Neural crest cell (in vitro differentiated cells): ENCODE data around the gene PIK3R1. TPM values are rescaled to one million over a fixed set of nuclear protein-coding genes. Genes with fewer than 3 reads are reported as not detected.

Experiments
- DNase-seq: peaks from one replicate; pipeline ENCODE4 v3.0.0; 2021; ENCODE audit warnings: low read depth, mixed read lengths, low spot score
- H3K27ac Mint-ChIP-seq: one replicate; pipeline ENCODE4 v1.8.0; 2021; ENCODE audit warnings: mild to moderate bottlenecking, mixed read lengths; ENCODE audit not compliant: unreplicated experiment
- H3K27me3 Mint-ChIP-seq: 2 replicates; pipeline ENCODE4 v1.8.0; 2021; ENCODE audit warnings: low read depth, mild to moderate bottlenecking, mixed read lengths
- H3K36me3 Mint-ChIP-seq: 2 replicates; pipeline ENCODE4 v1.8.0; 2021; ENCODE audit warnings: low read depth, mild to moderate bottlenecking, mixed read lengths
- H3K4me1 Mint-ChIP-seq: 2 replicates; pipeline ENCODE4 v1.8.0; 2021; ENCODE audit warnings: mixed read lengths
- H3K4me3 Mint-ChIP-seq: one replicate; pipeline ENCODE4 v1.8.0; 2021; ENCODE audit warnings: mild to moderate bottlenecking, mixed read lengths
- H3K9me3 Mint-ChIP-seq: 2 replicates; pipeline ENCODE4 v1.8.0; 2021; ENCODE audit warnings: mixed read lengths
- CTCF ChIP-seq: fragments of 200-600 bp; sonication (generic); conservative IDR thresholded peaks from 2 replicates; pipeline ENCODE4 v1.5.0; 2021; ENCODE audit warnings: antibody characterized with exemption, mild to moderate bottlenecking
- total RNA-seq: library from RNA; stranded (reverse); gene quantifications from 2 replicates; pipeline ENCODE4 v1.2.1, GENCODE V29; 2021

PIK3R1 gene
- total RNA-seq, 1 donor from 2014 or later: 59.9 TPM

- H3K4me1 Mint-ChIP-seq: peaks cover 26% of the 10 kb centered on the region
- no peaks in the 10 kb centered on the region for H3K27me3 Mint-ChIP-seq
- no peak overlapping the region for H3K27ac Mint-ChIP-seq
- peaks cover 49% of the 10 kb centered on the region for H3K36me3 Mint-ChIP-seq
- TF ChIP-seq CTCF: no peak
- H3K4me3 Mint-ChIP-seq: peak overlapping the region; percentile 68
- no peaks in the 10 kb centered on the region for H3K9me3 Mint-ChIP-seq
- no peak for DNase-seq
These were observed 81.3 kb downstream of the PIK3R1 start for GRCh38 chr5:68296895-68297294.

- no peaks in the 10 kb centered on the region for H3K27me3 Mint-ChIP-seq
- H3K27ac Mint-ChIP-seq: peak overlapping the region; percentile 5
- TF ChIP-seq CTCF: no peak
- peaks cover 20% of the 10 kb centered on the region for H3K4me1 Mint-ChIP-seq
- peak overlapping the region; percentile 68 for H3K4me3 Mint-ChIP-seq
- no peaks in the 10 kb centered on the region for H3K9me3 Mint-ChIP-seq
- no peak for DNase-seq
- H3K36me3 Mint-ChIP-seq: peaks cover 48% of the 10 kb centered on the region
These were observed 82.1 kb downstream of the PIK3R1 start for GRCh38 chr5:68297656-68298055.

- Mint-ChIP-seq H3K27ac (no peak overlapping the region), H3K27me3 (no peaks in the 10 kb centered on the region), H3K4me1 (peaks cover 20% of the 10 kb centered on the region), H3K9me3 (no peaks in the 10 kb centered on the region), H3K4me3 (no peak overlapping the region), H3K36me3 (peaks cover 50% of the 10 kb centered on the region)
- no peak for TF ChIP-seq CTCF
- no peak for DNase-seq
These were observed 82.9 kb downstream of the PIK3R1 start for GRCh38 chr5:68298479-68298878.

GRCh38 chr5:68299105-68299504, 83.5 kb downstream of the PIK3R1 start:
- no peak for TF ChIP-seq CTCF
- H3K4me3 Mint-ChIP-seq: no peak overlapping the region
- DNase-seq: no peak
- H3K27me3 Mint-ChIP-seq: no peaks in the 10 kb centered on the region
- no peaks in the 10 kb centered on the region for H3K9me3 Mint-ChIP-seq
- peaks cover 20% of the 10 kb centered on the region for H3K4me1 Mint-ChIP-seq
- H3K36me3 Mint-ChIP-seq: peaks cover 45% of the 10 kb centered on the region
- H3K27ac Mint-ChIP-seq: no peak overlapping the region

GRCh38 chr5:68299575-68299974, 84.0 kb downstream of the PIK3R1 start:
- no peak for TF ChIP-seq CTCF
- DNase-seq: no peak
- H3K36me3 Mint-ChIP-seq: peaks cover 43% of the 10 kb centered on the region
- H3K27me3 Mint-ChIP-seq: no peaks in the 10 kb centered on the region
- no peaks in the 10 kb centered on the region for H3K9me3 Mint-ChIP-seq
- no peak overlapping the region for H3K27ac Mint-ChIP-seq
- H3K4me1 Mint-ChIP-seq: peaks cover 20% of the 10 kb centered on the region
- H3K4me3 Mint-ChIP-seq: no peak overlapping the region
